Astrocyte (in vitro differentiated cells and primary cell): ENCODE measurements around the gene NPRL2.

Experiments used
- CTCF ChIP-seq: IDR thresholded peaks from 2 replicates; pipeline ENCODE4 v1.5.1; 2011; ENCODE audit warnings: low read depth, mild to moderate bottlenecking, inconsistent platforms, low read length, moderate library complexity; ENCODE audit not compliant: insufficient read depth
- EZH2 ChIP-seq: IDR thresholded peaks from 2 replicates; pipeline ENCODE4 v1.6.1; 2012; ENCODE audit warnings: mild to moderate bottlenecking, low read length, inconsistent platforms; ENCODE audit not compliant: insufficient read depth

DNA sequence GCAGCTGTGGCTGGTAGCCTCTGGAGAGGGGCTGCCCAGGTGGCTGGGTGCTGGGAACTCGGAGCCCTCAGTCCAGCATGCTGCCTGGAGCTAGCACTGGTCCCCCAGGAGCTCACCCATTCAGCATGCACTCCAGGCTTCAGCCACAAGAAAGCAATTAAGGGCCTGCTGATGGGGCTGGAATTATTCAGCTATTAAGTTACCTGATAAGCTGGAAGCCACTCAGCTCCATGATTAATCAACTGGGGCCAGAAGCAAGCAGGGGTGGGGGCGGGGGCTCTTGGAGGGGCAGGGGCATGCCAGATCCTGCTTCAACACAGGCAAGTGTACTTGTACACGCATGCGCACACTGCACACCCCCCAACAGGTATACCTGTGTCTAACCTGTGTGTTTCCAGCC, 30.8 kb upstream of the NPRL2 start:
- no peak for TF ChIP-seq CTCF
- no peak for TF ChIP-seq EZH2
